HCT116 (cell line): ENCODE results near the gene ASXL2. TPM values are rescaled to one million over a fixed set of nuclear protein-coding genes. Genes with fewer than 3 reads are reported as not detected.

Source experiments
- ATAC-seq: fragments of 200-7000 bp; cut with Tn5 transposase; 2 replicates; pipeline ENCODE4 v1.9.1; 2020; ENCODE audit warnings: mild to moderate bottlenecking, moderate library complexity
- BruUV-seq: library from RNA; stranded (reverse); fragments of 400-500 nt; replicated peaks from 2 replicates; lab custom pipeline; 2021; lab: Mats Ljungman, UMichigan
- CTCF ChIA-PET: fragments of 300-600 bp; sonication (Branson Sonifier 250); formaldehyde crosslinking; loops from one replicate; lab custom pipeline; 2021; ENCODE audit warnings: antibody characterized with exemption; lab: Charles Lee
- POLR2A ChIA-PET: fragments of 300-600, 350-600 bp; sonication (Branson Sonifier 250); formaldehyde crosslinking; loops from one replicate; lab custom pipeline; 2021; ENCODE audit warnings: antibody characterized with exemption; lab: Charles Lee
- RAD21 ChIA-PET, 2 experiments: fragments of 300-600 bp; sonication (Branson Sonifier 250); formaldehyde crosslinking; loops; one replicate each; lab custom pipeline; 2023; ENCODE audit warnings: low total read pairs in 2 of 2; ENCODE audit not compliant: uncharacterized antibody in 2 of 2, unreplicated experiment in 2 of 2, low non-redundant PET in 1 of 2; lab: Charles Lee
- DNase-seq: peaks from one replicate; pipeline ENCODE4 v3.0.0-alpha.2; 2010; ENCODE audit warnings: low read depth, low spot score
- H2AFZ ChIP-seq: fragments of 200-600 bp; shearing (Covaris generic), sonication (generic); 2 replicates; pipeline ENCODE4 v1.6.1; 2017; ENCODE audit warnings: low read depth, mixed run types, mixed read lengths, antibody characterized with exemption, low read length; ENCODE audit not compliant: poor library complexity, severe bottlenecking
- H3K27ac ChIP-seq: 2 replicates; pipeline ENCODE4 v1.5.1; 2012; ENCODE audit warnings: low read depth, low read length
- H3K27me3 ChIP-seq: fragments of 200-600 bp; sonication (generic); 2 replicates; pipeline ENCODE4 v1.6.1; 2016; ENCODE audit warnings: mixed run types, low read length, mixed read lengths; ENCODE audit not compliant: insufficient read depth
- H3K36me3 ChIP-seq, 2 experiments: fragments of 200-500 bp in 1 of 2; fragments of 200-600 bp in 1 of 2; sonication (Bioruptor generic) in 1 of 2; sonication (generic) in 1 of 2; 2 replicates each; pipeline versions ENCODE4 v1.5.1 to v1.6.1; 2014 to 2016; ENCODE audit warnings: low read length in 2 of 2, inconsistent platforms in 1 of 2, mixed read lengths in 1 of 2, mixed run types in 1 of 2; ENCODE audit not compliant: insufficient read depth in 2 of 2, control insufficient read depth in 1 of 2
- H3K4me1 ChIP-seq, 2 experiments: fragments of 200-600 bp in 1 of 2; sonication (generic) in 1 of 2; 2 replicates each; pipeline versions ENCODE4 v1.5.1 to v1.6.1; 2012 to 2017; ENCODE audit warnings: low read length in 2 of 2, inconsistent platforms in 1 of 2, mild to moderate bottlenecking in 1 of 2, mixed read lengths in 1 of 2, mixed run types in 1 of 2, moderate library complexity in 1 of 2; ENCODE audit not compliant: insufficient read depth in 2 of 2, control insufficient read depth in 1 of 2
- H3K4me2 ChIP-seq: fragments of 200-600 bp; sonication (generic); 2 replicates; pipeline ENCODE4 v1.6.1; 2017; ENCODE audit warnings: mixed run types, low read length, mixed read lengths
- H3K4me3 ChIP-seq, 2 experiments: fragments of 200-600 bp in 1 of 2; sonication (generic) in 1 of 2; replicated peaks in 1 of 2; 2 replicates each; pipeline ENCODE4 v1.5.1; 2011 to 2016; ENCODE audit warnings: low read length in 2 of 2, control low read depth in 1 of 2, low read depth in 1 of 2, mild to moderate bottlenecking in 1 of 2, mixed read lengths in 1 of 2, mixed run types in 1 of 2
- H3K79me2 ChIP-seq: fragments of 200-600 bp; sonication (generic); 2 replicates; pipeline ENCODE4 v1.6.1; 2017; ENCODE audit warnings: mild to moderate bottlenecking, mixed run types, low read length, moderate library complexity, mixed read lengths; ENCODE audit not compliant: insufficient read depth
- H3K9ac ChIP-seq: fragments of 200-600 bp; sonication (generic); 2 replicates; pipeline ENCODE4 v1.6.1; 2016; ENCODE audit warnings: low read length, mixed read lengths
- H3K9me2 ChIP-seq: fragments of 200-600 bp; sonication (generic), shearing (Covaris generic); 2 replicates; pipeline ENCODE4 v1.6.1; 2017; ENCODE audit warnings: mixed run types, mild to moderate bottlenecking, moderate library complexity; ENCODE audit not compliant: insufficient read depth
- H3K9me3 ChIP-seq, 2 experiments: fragments of 200-500 bp in 1 of 2; fragments of 200-600 bp in 1 of 2; sonication (Bioruptor generic) in 1 of 2; sonication (generic) in 1 of 2; 2 replicates each; pipeline ENCODE4 v1.6.1; 2014 to 2017; ENCODE audit warnings: low read length in 2 of 2, mixed read lengths in 2 of 2, inconsistent platforms in 1 of 2, low read depth in 1 of 2, mild to moderate bottlenecking in 1 of 2, mixed run types in 1 of 2, moderate library complexity in 1 of 2; ENCODE audit not compliant: control insufficient read depth in 1 of 2, insufficient read depth in 1 of 2
- H4K20me1 ChIP-seq: fragments of 200-600 bp; sonication (generic), shearing (Covaris generic); 2 replicates; pipeline ENCODE4 v1.6.1; 2017; ENCODE audit warnings: mixed run types, mild to moderate bottlenecking, moderate library complexity; ENCODE audit not compliant: insufficient read depth
- CTCF ChIP-seq, 3 experiments: fragments of 200-600 bp in 1 of 3; sonication (generic) in 1 of 3; IDR thresholded peaks in 2 of 3; conservative IDR thresholded peaks in 1 of 3; 2 replicates each; pipeline ENCODE4 v1.5.1; 2012 to 2017; ENCODE audit warnings: low read depth in 2 of 3, low read length in 2 of 3, antibody characterized with exemption in 1 of 3, borderline replicate concordance in 1 of 3, control low read depth in 1 of 3, mild to moderate bottlenecking in 1 of 3, mixed read lengths in 1 of 3, mixed run types in 1 of 3, moderate library complexity in 1 of 3; ENCODE audit not compliant: insufficient read depth in 1 of 3
- ELF1 ChIP-seq: IDR thresholded peaks from 2 replicates; pipeline ENCODE4 v1.6.1; 2012; ENCODE audit warnings: low read depth, borderline replicate concordance
- EZH2 ChIP-seq: fragments of 200-600 bp; sonication (generic); IDR thresholded peaks from 2 replicates; pipeline ENCODE4 v1.6.1; 2017; ENCODE audit warnings: antibody characterized with exemption, mixed run types
- MAX ChIP-seq: IDR thresholded peaks from 2 replicates; pipeline ENCODE4 v1.6.1; 2012
- POLR2AphosphoS5 ChIP-seq: IDR thresholded peaks from 2 replicates; pipeline ENCODE4 v1.6.1; 2011; ENCODE audit warnings: mild to moderate bottlenecking, low read depth, low read length, moderate library complexity
- RAD21 ChIP-seq: IDR thresholded peaks from 2 replicates; pipeline ENCODE4 v1.6.1; 2012; ENCODE audit warnings: low read depth, mild to moderate bottlenecking
- SIN3A ChIP-seq: IDR thresholded peaks from 2 replicates; pipeline ENCODE4 v1.6.1; 2012; ENCODE audit warnings: low read depth
- SRF ChIP-seq: IDR thresholded peaks from 2 replicates; pipeline ENCODE4 v1.6.1; 2012; ENCODE audit warnings: low read depth
- TCF7L2 ChIP-seq: IDR thresholded peaks from 2 replicates; pipeline ENCODE4 v1.7.0; 2011; ENCODE audit warnings: borderline replicate concordance, inconsistent platforms; ENCODE audit not compliant: insufficient read depth, insufficient read length; ENCODE audit errors: extremely low read depth
- YY1 ChIP-seq: IDR thresholded peaks from 2 replicates; pipeline ENCODE4 v1.6.1; 2011; ENCODE audit warnings: low read length, low read depth, moderate library complexity, mild to moderate bottlenecking; ENCODE audit not compliant: insufficient replicate concordance; ENCODE audit errors: extremely low read depth
- ZBTB33 ChIP-seq: IDR thresholded peaks from 2 replicates; pipeline ENCODE4 v1.6.1; 2011; ENCODE audit warnings: mild to moderate bottlenecking, low read length, moderate library complexity; ENCODE audit not compliant: insufficient replicate concordance; ENCODE audit errors: extremely low read depth
- ZNF274 ChIP-seq: fragments of 200-500 bp; sonication (Bioruptor generic); IDR thresholded peaks from 2 replicates; pipeline ENCODE4 v1.6.1; 2014; ENCODE audit warnings: mild to moderate bottlenecking, low read depth, low read length, inconsistent platforms
- intact Hi-C: fragments of 100-400 bp; cut with micrococcal nuclease; formaldehyde crosslinking; loops from 2 replicates; pipeline ENCODE4 v1.10.0; 2022
- total RNA-seq: library from RNA; stranded (reverse); gene quantifications from one replicate; pipeline ENCODE4 v1.2.1, GENCODE V29; 2021; ENCODE audit not compliant: unreplicated experiment

Gene ASXL2
- total RNA-seq, 1 experiment from 2014 or later: 29.2 TPM

GRCh38 chr2:25838152-25838756 lies 40.0 kb downstream of the ASXL2 start (continued):
- TF ChIP-seq CTCF (IDR thresholded peaks at IDR 0.05 in 2 of 3, conservative IDR thresholded peaks at IDR 0.05 in 1 of 3; ENCODE audit: borderline replicate concordance in 1 of 3, insufficient read depth in 1 of 3, low read depth in 2 of 3, low read length in 2 of 3) (no peak), YY1 (no peak), ELF1 (no peak), TCF7L2 (no peak)

- Histone ChIP-seq H3K4me1 (no peaks in the 10 kb centered on the region), H3K4me2 (no peak overlapping the region), H2AFZ (no peak overlapping the region), H3K79me2 (peaks cover 13% of the 10 kb centered on the region; the same call in 1 of the 2 replicates), H3K27me3 (no peaks in the 10 kb centered on the region), H3K9ac (no peak overlapping the region), H3K4me3 (no peak overlapping the region), H3K27ac (no peak overlapping the region), H3K9me2 (no peaks in the 10 kb centered on the region), H3K36me3 (0 out of 4 replicates have a peak, but pooled peaks cover 0 to 8% of the 10 kb centered on the region in 2 experiments), H4K20me1 (no peaks in the 10 kb centered on the region), H3K9me3 (peaks cover 0 to 6% of the 10 kb centered on the region in 2 experiments; a peak in 1 of 4 replicates)
- POLR2A ChIA-PET: no interaction called here
- RAD21 ChIA-PET: no interaction called here
- BruUV-seq: no TSS peak
- DNase-seq: no peak
- intact Hi-C loops: no loop called here
- CTCF ChIA-PET: interaction anchor here (2.2 kb wide), 1 partner anchor 16 kb away, joined by 5 read pairs; no protein-coding TSS in a partner anchor
- no peak for ATAC-seq
- TF ChIP-seq POLR2AphosphoS5 (no peak), SRF (no peak), MAX (no peak), CTCF (IDR thresholded peaks at IDR 0.05 in 2 of 3, conservative IDR thresholded peaks at IDR 0.05 in 1 of 3; ENCODE audit: borderline replicate concordance in 1 of 3, insufficient read depth in 1 of 3, low read depth in 2 of 3, low read length in 2 of 3) (no peak), ZNF274 (no peak), EZH2 (no peak), SIN3A (no peak), ZBTB33 (no peak), RAD21 (no peak)
Observed at GRCh38 chr2:25835906-25836305, 42.4 kb downstream of the ASXL2 start.
